Measurements from ENCODE around the gene OR10W1.

Gene OR10W1

DNA sequence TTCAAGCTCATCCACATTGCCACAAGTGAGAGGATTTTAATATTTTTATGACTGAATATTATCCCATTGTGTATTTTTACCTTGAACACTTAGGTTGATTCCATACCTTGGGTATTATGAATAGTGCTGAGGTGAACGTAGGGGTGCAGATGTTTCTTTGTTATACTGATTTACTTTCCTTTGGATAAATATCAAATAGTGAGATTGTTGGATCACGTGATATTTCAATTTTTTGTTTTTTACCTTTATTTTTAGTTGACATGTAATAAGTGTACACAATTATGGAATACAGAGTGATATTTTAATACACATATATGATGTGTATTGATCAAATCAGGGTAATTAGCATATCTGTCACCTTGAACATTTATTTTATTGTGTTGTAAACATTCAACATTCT is 8.1 kb downstream of the OR10W1 start:
- no peak for TF ChIP-seq YY1 (IDR thresholded peaks at IDR 0.05; ENCODE audit: low read depth)
- TF ChIP-seq NFIC (IDR thresholded peaks at IDR 0.05): no peak
- TF ChIP-seq, protein P1, sequence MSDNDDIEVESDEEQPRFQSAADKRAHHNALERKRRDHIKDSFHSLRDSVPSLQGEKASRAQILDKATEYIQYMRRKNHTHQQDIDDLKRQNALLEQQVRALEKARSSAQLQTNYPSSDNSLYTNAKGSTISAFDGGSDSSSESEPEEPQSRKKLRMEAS (IDR thresholded peaks at IDR 0.05): no peak
- no peak for TF ChIP-seq ZBTB7A (IDR thresholded peaks at IDR 0.05; ENCODE audit: low read depth)
- no peak for TF ChIP-seq CEBPB (IDR thresholded peaks at IDR 0.05)
- no peak for TF ChIP-seq TCF12 (IDR thresholded peaks at IDR 0.05; ENCODE audit: low read depth)
- TF ChIP-seq CREB1 (IDR thresholded peaks at IDR 0.05; ENCODE audit: low read depth): no peak
- TF ChIP-seq FOXM1 (IDR thresholded peaks at IDR 0.05; ENCODE audit: borderline replicate concordance, low read depth): no peak
- TF ChIP-seq, protein P2, sequence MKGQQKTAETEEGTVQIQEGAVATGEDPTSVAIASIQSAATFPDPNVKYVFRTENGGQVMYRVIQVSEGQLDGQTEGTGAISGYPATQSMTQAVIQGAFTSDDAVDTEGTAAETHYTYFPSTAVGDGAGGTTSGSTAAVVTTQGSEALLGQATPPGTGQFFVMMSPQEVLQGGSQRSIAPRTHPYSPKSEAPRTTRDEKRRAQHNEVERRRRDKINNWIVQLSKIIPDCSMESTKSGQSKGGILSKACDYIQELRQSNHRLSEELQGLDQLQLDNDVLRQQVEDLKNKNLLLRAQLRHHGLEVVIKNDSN (IDR thresholded peaks at IDR 0.05): no peak
- TF ChIP-seq TAF1 (IDR thresholded peaks at IDR 0.05; ENCODE audit: low read depth): no peak
- TF ChIP-seq, protein P3, sequence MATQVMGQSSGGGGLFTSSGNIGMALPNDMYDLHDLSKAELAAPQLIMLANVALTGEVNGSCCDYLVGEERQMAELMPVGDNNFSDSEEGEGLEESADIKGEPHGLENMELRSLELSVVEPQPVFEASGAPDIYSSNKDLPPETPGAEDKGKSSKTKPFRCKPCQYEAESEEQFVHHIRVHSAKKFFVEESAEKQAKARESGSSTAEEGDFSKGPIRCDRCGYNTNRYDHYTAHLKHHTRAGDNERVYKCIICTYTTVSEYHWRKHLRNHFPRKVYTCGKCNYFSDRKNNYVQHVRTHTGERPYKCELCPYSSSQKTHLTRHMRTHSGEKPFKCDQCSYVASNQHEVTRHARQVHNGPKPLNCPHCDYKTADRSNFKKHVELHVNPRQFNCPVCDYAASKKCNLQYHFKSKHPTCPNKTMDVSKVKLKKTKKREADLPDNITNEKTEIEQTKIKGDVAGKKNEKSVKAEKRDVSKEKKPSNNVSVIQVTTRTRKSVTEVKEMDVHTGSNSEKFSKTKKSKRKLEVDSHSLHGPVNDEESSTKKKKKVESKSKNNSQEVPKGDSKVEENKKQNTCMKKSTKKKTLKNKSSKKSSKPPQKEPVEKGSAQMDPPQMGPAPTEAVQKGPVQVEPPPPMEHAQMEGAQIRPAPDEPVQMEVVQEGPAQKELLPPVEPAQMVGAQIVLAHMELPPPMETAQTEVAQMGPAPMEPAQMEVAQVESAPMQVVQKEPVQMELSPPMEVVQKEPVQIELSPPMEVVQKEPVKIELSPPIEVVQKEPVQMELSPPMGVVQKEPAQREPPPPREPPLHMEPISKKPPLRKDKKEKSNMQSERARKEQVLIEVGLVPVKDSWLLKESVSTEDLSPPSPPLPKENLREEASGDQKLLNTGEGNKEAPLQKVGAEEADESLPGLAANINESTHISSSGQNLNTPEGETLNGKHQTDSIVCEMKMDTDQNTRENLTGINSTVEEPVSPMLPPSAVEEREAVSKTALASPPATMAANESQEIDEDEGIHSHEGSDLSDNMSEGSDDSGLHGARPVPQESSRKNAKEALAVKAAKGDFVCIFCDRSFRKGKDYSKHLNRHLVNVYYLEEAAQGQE (IDR thresholded peaks at IDR 0.05; ENCODE audit: low read depth): no peak
- TF ChIP-seq EP300 (IDR thresholded peaks at IDR 0.05; ENCODE audit: borderline replicate concordance): no peak
- no peak for TF ChIP-seq TEAD4 (IDR thresholded peaks at IDR 0.05)
- TF ChIP-seq RAD21 (IDR thresholded peaks at IDR 0.05; ENCODE audit: low read depth): no peak

DNA sequence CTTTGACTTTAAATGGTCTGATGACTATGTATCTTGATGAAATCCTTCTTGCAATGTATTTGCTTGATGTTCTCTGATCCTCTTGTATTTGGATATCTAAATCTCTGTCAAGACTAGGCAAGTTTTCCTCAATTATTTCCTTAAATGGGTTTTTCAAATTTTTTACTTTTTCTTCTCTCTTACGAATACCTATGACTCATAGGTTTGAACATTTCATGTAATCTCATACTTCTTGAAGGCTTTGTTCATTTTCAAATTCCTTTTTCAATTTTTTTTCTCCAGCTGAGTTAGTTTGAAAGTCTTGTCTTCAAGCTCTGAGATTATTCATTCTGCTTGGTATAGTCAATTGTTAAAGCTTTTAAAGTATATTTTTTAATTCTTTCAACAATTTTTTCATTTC is 13.1 kb downstream of the OR10W1 start:
- TF ChIP-seq, protein P2 (IDR thresholded peaks at IDR 0.05): no peak
- TF ChIP-seq EGR1 (IDR thresholded peaks at IDR 0.05) (no peak), FOXM1 (IDR thresholded peaks at IDR 0.05; ENCODE audit: borderline replicate concordance, low read depth) (no peak), YY1 (IDR thresholded peaks at IDR 0.05; ENCODE audit: low read depth) (no peak), TCF12 (IDR thresholded peaks at IDR 0.05; ENCODE audit: low read depth) (no peak), TAF1 (IDR thresholded peaks at IDR 0.05; ENCODE audit: low read depth) (no peak), ZBTB7A (IDR thresholded peaks at IDR 0.05; ENCODE audit: low read depth) (no peak), NFIC (IDR thresholded peaks at IDR 0.05) (no peak), CREB1 (IDR thresholded peaks at IDR 0.05; ENCODE audit: low read depth) (no peak), EP300 (IDR thresholded peaks at IDR 0.05; ENCODE audit: borderline replicate concordance) (no peak), CEBPB (IDR thresholded peaks at IDR 0.05) (no peak), RAD21 (IDR thresholded peaks at IDR 0.05; ENCODE audit: low read depth) (no peak), TEAD4 (IDR thresholded peaks at IDR 0.05) (no peak)
- TF ChIP-seq, protein P3 (IDR thresholded peaks at IDR 0.05; ENCODE audit: low read depth): no peak
- TF ChIP-seq, protein P1 (IDR thresholded peaks at IDR 0.05): no peak

DNA sequence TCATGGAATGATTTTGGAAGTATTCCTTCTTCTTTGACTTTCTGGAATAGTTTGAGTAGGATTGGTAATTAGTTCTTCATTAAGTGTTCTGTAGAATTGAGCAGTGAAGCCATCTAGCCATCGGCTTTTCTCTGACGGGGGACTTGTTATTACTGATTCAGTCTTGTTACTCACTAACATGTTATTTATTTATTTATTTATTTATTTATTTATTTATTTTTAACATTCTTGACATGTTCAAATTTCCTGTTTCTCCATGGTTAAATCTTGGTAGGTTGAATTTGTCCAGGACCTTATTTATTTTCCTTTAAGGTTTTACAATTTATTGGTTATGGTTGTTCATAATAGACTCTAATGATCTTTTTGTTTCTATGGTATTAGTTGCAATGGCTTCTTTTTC is 24.1 kb downstream of the OR10W1 start:
- TF ChIP-seq NFIC (IDR thresholded peaks at IDR 0.05): no peak
- no peak for TF ChIP-seq CREB1 (IDR thresholded peaks at IDR 0.05; ENCODE audit: low read depth)
- no peak for TF ChIP-seq TCF12 (IDR thresholded peaks at IDR 0.05; ENCODE audit: low read depth)
- TF ChIP-seq, protein P3 (IDR thresholded peaks at IDR 0.05; ENCODE audit: low read depth): no peak
- no peak for TF ChIP-seq RAD21 (IDR thresholded peaks at IDR 0.05; ENCODE audit: low read depth)
- no peak for TF ChIP-seq CEBPB (IDR thresholded peaks at IDR 0.05)
- no peak for TF ChIP-seq EGR1 (IDR thresholded peaks at IDR 0.05)

DNA sequence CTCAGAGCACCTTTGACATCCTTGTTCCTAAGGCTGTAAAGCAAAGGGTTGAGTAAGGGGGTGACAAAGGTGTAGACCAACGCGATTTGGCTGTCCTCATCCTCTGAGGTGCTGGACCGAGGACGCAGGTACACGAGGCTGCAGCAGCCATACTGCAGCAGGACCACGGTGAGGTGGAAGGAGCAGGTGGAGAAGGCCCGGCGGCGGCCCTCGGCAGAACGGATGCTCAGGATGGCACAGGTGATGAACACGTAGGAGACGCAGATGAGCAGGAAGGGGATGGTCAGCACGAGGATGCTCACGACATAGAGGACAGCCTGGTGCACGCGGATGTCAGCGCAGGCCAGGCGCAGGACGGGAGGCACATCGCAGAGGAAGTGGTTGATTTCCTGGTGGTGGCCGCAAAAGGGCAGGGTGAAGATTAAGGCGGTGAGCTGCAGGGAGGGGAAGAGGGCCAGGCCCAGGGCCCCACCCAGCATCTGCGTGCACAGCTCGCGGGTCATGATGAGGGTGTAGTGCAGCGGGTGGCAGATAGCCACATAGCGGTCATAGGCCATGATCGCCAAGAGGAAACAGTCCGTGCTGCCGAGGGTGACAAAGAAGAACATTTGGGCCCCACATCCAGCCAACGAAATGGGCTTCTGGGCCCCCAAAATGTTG is 40.0 kb downstream of the OR10W1 start:
- TF ChIP-seq NFIC (IDR thresholded peaks at IDR 0.05): no peak
- TF ChIP-seq, protein P2 (IDR thresholded peaks at IDR 0.05): no peak
- no peak for TF ChIP-seq EGR1 (IDR thresholded peaks at IDR 0.05)
- no peak for TF ChIP-seq TCF12 (IDR thresholded peaks at IDR 0.05; ENCODE audit: low read depth)
- TF ChIP-seq YY1 (IDR thresholded peaks at IDR 0.05; ENCODE audit: low read depth): no peak
- TF ChIP-seq, protein P3 (IDR thresholded peaks at IDR 0.05; ENCODE audit: low read depth): no peak
- TF ChIP-seq ZBTB7A (IDR thresholded peaks at IDR 0.05; ENCODE audit: low read depth): no peak
- no peak for TF ChIP-seq TAF1 (IDR thresholded peaks at IDR 0.05; ENCODE audit: low read depth)
- no peak for TF ChIP-seq RAD21 (IDR thresholded peaks at IDR 0.05; ENCODE audit: low read depth)

Data from Ishikawa (cell line).